Activated CD4-positive, CD25-positive, alpha-beta regulatory T cell treated with anti-CD3 and anti-CD28 coated beads, Interleukin-2, amount 50 U/mL, for 24 hours (primary cell): ENCODE results near the gene CDK17.
A peak's percentile ranks its signal among the peaks of the same experiment; 100 is the strongest.

Experiments
- ATAC-seq, 2 donors: fragments of 150-1000 bp; cut with Tn5 transposase; one replicate each; pipeline ENCODE4 v1.10.0; 2021; ENCODE audit warnings: mild to moderate bottlenecking in 1 of 2, moderate library complexity in 1 of 2

Gene CDK17

GRCh38 chr12:96260231-96260630 lies 140.0 kb downstream of the CDK17 start:
- no peak for ATAC-seq

GRCh38 chr12:96258104-96258961 lies 141.9 kb downstream of the CDK17 start:
- no peak for ATAC-seq

- ATAC-seq = no peak
Observed at GRCh38 chr12:96257550-96258103, 142.6 kb downstream of the CDK17 start.

GRCh38 chr12:96256672-96257361 lies 143.4 kb downstream of the CDK17 start:
- no peak for ATAC-seq

GRCh38 chr12:96255077-96255476 lies 145.2 kb downstream of the CDK17 start:
- no peak for ATAC-seq

GRCh38 chr12:96250119-96250685 lies 150.0 kb downstream of the CDK17 start:
- no peak for ATAC-seq

- no peak for ATAC-seq
Observed at GRCh38 chr12:96249196-96250118, 150.8 kb downstream of the CDK17 start.

- no peak for ATAC-seq
Observed at GRCh38 chr12:96248136-96248931, 151.9 kb downstream of the CDK17 start.

GRCh38 chr12:96247563-96247962 lies 152.7 kb downstream of the CDK17 start:
- ATAC-seq = peak in 1 of 2 donors; percentile 27

- no peak for ATAC-seq
Observed at GRCh38 chr12:96246926-96247505, 153.2 kb downstream of the CDK17 start.

GRCh38 chr12:96244826-96245225 lies 155.4 kb downstream of the CDK17 start:
- ATAC-seq = no peak

- no peak for ATAC-seq
Observed at GRCh38 chr12:96242597-96242996, 157.6 kb downstream of the CDK17 start.

- peak; percentile 80 to 83 for ATAC-seq
Observed at GRCh38 chr12:96241846-96242256, 158.4 kb downstream of the CDK17 start.

GRCh38 chr12:96241431-96241830 lies 158.8 kb downstream of the CDK17 start:
- no peak for ATAC-seq

- no peak for ATAC-seq
Observed at GRCh38 chr12:96240656-96241055, 159.6 kb downstream of the CDK17 start.

GRCh38 chr12:96239711-96240635 lies 160.3 kb downstream of the CDK17 start:
- no peak for ATAC-seq

- no peak for ATAC-seq
Observed at GRCh38 chr12:96238336-96239047, 161.7 kb downstream of the CDK17 start.

- ATAC-seq = peak; percentile 37 to 43
Observed at GRCh38 chr12:96237465-96238077, 162.7 kb downstream of the CDK17 start.

- ATAC-seq = no peak
Observed at GRCh38 chr12:96237035-96237434, 163.2 kb downstream of the CDK17 start.
